Upper lobe of left lung (tissue), 4 donors: ENCODE results near the gene CD44.

Experiments
- EP300 ChIP-seq, 4 donors: sonication (generic); formaldehyde crosslinking; IDR thresholded peaks; one replicate each; pipeline ENCODE4 v1.5.1; 2017; ENCODE audit warnings: antibody characterized with exemption in 4 of 4, control low read depth in 2 of 4
- TF ChIP-seq, protein P1 (sequence below), 6 experiments: fragments of 450-650 bp in 4 of 6; fragments of 200-600 bp in 2 of 6; sonication (generic) in 2 of 6; IDR thresholded peaks; one replicate each; pipeline ENCODE4 v1.5.1; 2016 to 2019; ENCODE audit warnings: antibody characterized with exemption in 6 of 6

DNA sequence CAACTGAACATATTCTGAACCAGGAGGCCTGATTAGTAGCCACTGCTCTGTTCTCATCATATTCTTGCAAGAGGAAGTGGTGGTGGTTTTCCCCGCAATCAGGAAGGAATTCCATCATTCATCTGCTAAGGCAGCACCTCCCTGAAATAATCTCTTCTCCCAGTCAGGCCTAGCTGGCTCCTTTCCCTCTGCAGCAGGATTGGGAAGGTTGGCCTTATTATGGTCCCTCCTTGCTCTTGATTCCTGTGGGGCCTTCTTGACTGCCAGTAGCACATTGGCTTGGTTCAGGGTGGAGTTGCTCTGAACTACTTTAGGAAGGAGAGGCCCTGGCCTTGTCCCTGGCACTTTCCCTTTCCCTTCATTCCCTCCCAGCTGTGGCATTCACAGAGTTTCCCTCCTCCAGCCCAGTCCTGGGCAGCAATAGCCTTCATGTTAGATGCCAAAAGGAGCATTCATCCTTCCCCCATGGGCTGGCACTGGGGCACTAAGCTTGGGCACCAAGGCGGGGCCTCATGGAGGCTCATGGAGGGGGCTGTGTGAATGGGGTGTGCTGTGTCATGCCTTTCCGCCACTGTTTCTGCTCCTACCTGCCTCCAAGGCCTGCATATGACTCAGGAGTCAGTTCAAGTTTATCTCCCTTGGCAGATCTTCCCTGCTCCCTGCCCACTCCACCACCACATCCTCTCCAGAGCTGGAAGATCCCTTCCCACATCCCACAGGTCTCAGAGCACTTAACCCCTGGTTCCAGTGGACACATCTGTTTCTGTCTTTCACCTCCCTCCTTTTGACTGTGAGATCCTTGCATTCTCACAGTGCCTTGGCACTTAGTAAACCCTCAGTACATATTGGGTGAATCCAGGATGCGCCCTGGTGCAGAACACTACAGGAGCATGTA, 27.6 kb upstream of the CD44 start:
- TF ChIP-seq EP300 (IDR thresholded peaks at IDR 0.05) = no peak
- TF ChIP-seq, protein P1, sequence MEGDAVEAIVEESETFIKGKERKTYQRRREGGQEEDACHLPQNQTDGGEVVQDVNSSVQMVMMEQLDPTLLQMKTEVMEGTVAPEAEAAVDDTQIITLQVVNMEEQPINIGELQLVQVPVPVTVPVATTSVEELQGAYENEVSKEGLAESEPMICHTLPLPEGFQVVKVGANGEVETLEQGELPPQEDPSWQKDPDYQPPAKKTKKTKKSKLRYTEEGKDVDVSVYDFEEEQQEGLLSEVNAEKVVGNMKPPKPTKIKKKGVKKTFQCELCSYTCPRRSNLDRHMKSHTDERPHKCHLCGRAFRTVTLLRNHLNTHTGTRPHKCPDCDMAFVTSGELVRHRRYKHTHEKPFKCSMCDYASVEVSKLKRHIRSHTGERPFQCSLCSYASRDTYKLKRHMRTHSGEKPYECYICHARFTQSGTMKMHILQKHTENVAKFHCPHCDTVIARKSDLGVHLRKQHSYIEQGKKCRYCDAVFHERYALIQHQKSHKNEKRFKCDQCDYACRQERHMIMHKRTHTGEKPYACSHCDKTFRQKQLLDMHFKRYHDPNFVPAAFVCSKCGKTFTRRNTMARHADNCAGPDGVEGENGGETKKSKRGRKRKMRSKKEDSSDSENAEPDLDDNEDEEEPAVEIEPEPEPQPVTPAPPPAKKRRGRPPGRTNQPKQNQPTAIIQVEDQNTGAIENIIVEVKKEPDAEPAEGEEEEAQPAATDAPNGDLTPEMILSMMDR (IDR thresholded peaks at IDR 0.05) = no peak
